Lower leg skin (tissue), 3 donors: Measurements from ENCODE around the gene RIPK1.

Experiments
- CTCF ChIP-seq, 3 donors: fragments of 450-650 bp; IDR thresholded peaks; one replicate each; pipeline ENCODE4 v1.5.1; 2016; ENCODE audit warnings: antibody characterized with exemption in 3 of 3, mild to moderate bottlenecking in 3 of 3, moderate library complexity in 2 of 3
- POLR2A ChIP-seq, 2 donors: fragments of 450-650 bp; IDR thresholded peaks; one replicate each; pipeline ENCODE4 v1.6.1; 2016 to 2017; ENCODE audit warnings: antibody characterized with exemption in 2 of 2, mild to moderate bottlenecking in 1 of 2, moderate library complexity in 1 of 2

- TF ChIP-seq CTCF (IDR thresholded peaks at IDR 0.05), result no peak
- no peak for TF ChIP-seq POLR2A (IDR thresholded peaks at IDR 0.05)
Measured at GRCh38 chr6:3061501-3061941, 6.8 kb upstream of the RIPK1 start.
